GM12878 (cell line): Measurements from ENCODE around the gene TIMM29. TPM values are rescaled to one million over a fixed set of nuclear protein-coding genes. Genes with fewer than 3 reads are reported as not detected.

ENCODE experiments used
- BHLHE40 ChIP-seq, 2 experiments: fragments of 450-650 bp in 1 of 2; IDR thresholded peaks; 2 replicates each; pipeline ENCODE4 v1.6.1; 2011 to 2017; ENCODE audit warnings: low read depth in 2 of 2, borderline replicate concordance in 1 of 2, improper control_type of control experiment in 1 of 2, low read length in 1 of 2, mild to moderate bottlenecking in 1 of 2
- CREM ChIP-seq: IDR thresholded peaks from 2 replicates; pipeline ENCODE4 v1.6.1; 2014; ENCODE audit warnings: antibody characterized with exemption, low read depth
- ESRRA ChIP-seq: IDR thresholded peaks from 2 replicates; pipeline ENCODE4 v1.6.1; 2012; ENCODE audit warnings: mild to moderate bottlenecking, low read length, improper control_type of control experiment
- GATAD2B ChIP-seq: fragments of 450-650 bp; conservative IDR thresholded peaks from 2 replicates; pipeline ENCODE4 v1.6.1; 2017; ENCODE audit warnings: low read depth, mild to moderate bottlenecking, moderate library complexity
- IKZF1 ChIP-seq: fragments of 450-650 bp; conservative IDR thresholded peaks from 2 replicates; pipeline ENCODE4 v1.6.1; 2017; ENCODE audit warnings: antibody characterized with exemption, mild to moderate bottlenecking
- JUNB ChIP-seq: IDR thresholded peaks from 2 replicates; pipeline ENCODE4 v1.6.1; 2016; ENCODE audit warnings: antibody characterized with exemption, mild to moderate bottlenecking
- JUND ChIP-seq: IDR thresholded peaks from 2 replicates; pipeline ENCODE4 v1.6.1; 2012; ENCODE audit warnings: low read depth, mild to moderate bottlenecking, low read length, improper control_type of control experiment, moderate library complexity
- MLLT1 ChIP-seq: fragments of 450-650 bp; IDR thresholded peaks from 2 replicates; pipeline ENCODE4 v1.6.1; 2016; ENCODE audit warnings: mild to moderate bottlenecking
- NBN ChIP-seq: fragments of 450-650 bp; IDR thresholded peaks from 2 replicates; pipeline ENCODE4 v1.6.1; 2016
- PAX5 ChIP-seq: IDR thresholded peaks from 2 replicates; pipeline ENCODE4 v1.6.1; 2011; ENCODE audit warnings: low read depth, low read length, borderline replicate concordance
- POLR2AphosphoS2 ChIP-seq: IDR thresholded peaks from 2 replicates; pipeline ENCODE4 v1.6.1; 2011; ENCODE audit warnings: low read depth, mild to moderate bottlenecking, low read length, improper control_type of control experiment, moderate library complexity
- RFX5 ChIP-seq: IDR thresholded peaks from 2 replicates; pipeline ENCODE4 v1.6.1; 2011; ENCODE audit warnings: low read depth, low read length, improper control_type of control experiment
- SP1 ChIP-seq: IDR thresholded peaks from one replicate; pipeline ENCODE4 v1.6.1; 2011; ENCODE audit warnings: low read depth, low read length
- SPI1 ChIP-seq: IDR thresholded peaks from 2 replicates; pipeline ENCODE4 v1.6.1; 2011; ENCODE audit warnings: low read depth, mild to moderate bottlenecking, low read length, moderate library complexity, borderline replicate concordance; ENCODE audit not compliant: insufficient read depth
- STAT1 ChIP-seq: fragments of 450-650 bp; conservative IDR thresholded peaks from 2 replicates; pipeline ENCODE4 v1.6.1; 2014; ENCODE audit warnings: antibody characterized with exemption, mild to moderate bottlenecking
- TCF12 ChIP-seq: IDR thresholded peaks from 2 replicates; pipeline ENCODE4 v1.6.1; 2011; ENCODE audit warnings: low read depth, mild to moderate bottlenecking, low read length
- TCF3 ChIP-seq: IDR thresholded peaks from 2 replicates; pipeline ENCODE4 v1.6.1; 2012; ENCODE audit warnings: low read depth, mild to moderate bottlenecking, low read length, borderline replicate concordance; ENCODE audit not compliant: insufficient read depth
- YBX1 ChIP-seq: fragments of 450-650 bp; IDR thresholded peaks from 2 replicates; pipeline ENCODE4 v1.6.1; 2016; ENCODE audit warnings: antibody characterized with exemption
- YY1 ChIP-seq: IDR thresholded peaks from 2 replicates; pipeline ENCODE4 v1.6.1; 2011; ENCODE audit warnings: low read depth, mild to moderate bottlenecking, low read length
- ZBTB4 ChIP-seq: fragments of 450-650 bp; formaldehyde crosslinking; IDR thresholded peaks from 2 replicates; pipeline ENCODE4 v1.4.0; 2022; ENCODE audit warnings: mild to moderate bottlenecking, moderate library complexity
- ZNF207 ChIP-seq: fragments of 450-650 bp; IDR thresholded peaks from 2 replicates; pipeline ENCODE4 v1.6.1; 2014; ENCODE audit warnings: antibody characterized with exemption, mild to moderate bottlenecking, borderline replicate concordance
- polyA plus RNA-seq, 11 experiments: library from polyadenylated mRNA; depleted of rRNA in 4 of 11; unstranded in 6 of 11; stranded (reverse) in 5 of 11; fragments of >200 nt; fragmentation: Nextera tagmentation in 4 of 11; fragmentation: Illumina TruSeq in 1 of 11; extraction: Ambion mirVana in 4 of 11; extraction: Trizol in 1 of 11; gene quantifications; 1 replicate in 1 of 11; 2 replicates in 10 of 11; pipeline versions ENCODE4 v1.2.1 to v1.2.3, GENCODE V29; 2011 to 2016; ENCODE audit warnings: inconsistent platforms in 2 of 11, missing spikeins in 2 of 11, low read depth in 1 of 11
- total RNA-seq, 4 experiments: library from RNA; depleted of rRNA in 3 of 4; stranded (reverse); fragments of >200 nt in 3 of 4; fragmentation: Illumina TruSeq in 1 of 4; extraction: Trizol in 1 of 4; gene quantifications; 2 replicates each; pipeline versions ENCODE4 v1.2.1 to v1.2.3, GENCODE V29; 2013 to 2021
- TF ChIP-seq, protein P1 (sequence below): IDR thresholded peaks from 2 replicates; pipeline ENCODE4 v1.6.1; 2011; ENCODE audit warnings: low read depth, low read length, improper control_type of control experiment, borderline replicate concordance
- TF ChIP-seq, protein P2 (sequence below): IDR thresholded peaks from 2 replicates; pipeline ENCODE4 v1.6.1; 2012; ENCODE audit warnings: low read depth, low read length, improper control_type of control experiment

Gene TIMM29
- total and polyA plus RNA-seq, 10 of the 15 experiments (the other 5 are each of a cell fraction or from before 2014, with no cell fraction given) = 2.4 to 27.9 (median 13.5) TPM

GRCh38 chr19:10960314-10961072 is 31.9 kb downstream of the TIMM29 start, which contains the start of gene SMARCA4 (continued):
- TF ChIP-seq, protein P1, sequence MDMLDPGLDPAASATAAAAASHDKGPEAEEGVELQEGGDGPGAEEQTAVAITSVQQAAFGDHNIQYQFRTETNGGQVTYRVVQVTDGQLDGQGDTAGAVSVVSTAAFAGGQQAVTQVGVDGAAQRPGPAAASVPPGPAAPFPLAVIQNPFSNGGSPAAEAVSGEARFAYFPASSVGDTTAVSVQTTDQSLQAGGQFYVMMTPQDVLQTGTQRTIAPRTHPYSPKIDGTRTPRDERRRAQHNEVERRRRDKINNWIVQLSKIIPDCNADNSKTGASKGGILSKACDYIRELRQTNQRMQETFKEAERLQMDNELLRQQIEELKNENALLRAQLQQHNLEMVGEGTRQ = no peak
- TF ChIP-seq YBX1 (no peak), JUND (no peak), ZBTB4 (CRISPR knock-in tag) (no peak), TCF12 (peak; percentile 36; the same call in 1 of the 2 replicates), RFX5 (no peak), SP1 (no peak), NBN (peak; percentile 34; the same call in 1 of the 2 replicates), MLLT1 (no peak), YY1 (peak; percentile 16; the same call in 1 of the 2 replicates), IKZF1 (peak; percentile 100), ZNF207 (peak; percentile 59; the same call in 1 of the 2 replicates), CREM (0 out of 2 replicates have a peak, but pooled peaks have one; percentile 35), PAX5 (peak; percentile 17; the same call in 1 of the 2 replicates), SPI1 (peak; percentile 15; the same call in 1 of the 2 replicates), JUNB (no peak), POLR2AphosphoS2 (peak; percentile 77; the same call in 1 of the 2 replicates), BHLHE40 (IDR thresholded peaks at IDR 0.05; ENCODE audit: borderline replicate concordance in 1 of 2, low read depth in 2 of 2, low read length in 1 of 2) (peak; percentile 71 to 94), ESRRA (0 out of 2 replicates have a peak, but pooled peaks have one; percentile 55), GATAD2B (0 out of 2 replicates have a peak, but pooled peaks have one; percentile 22), TCF3 (peak; percentile 44; the same call in 1 of the 2 replicates), STAT1 (0 out of 2 replicates have a peak, but pooled peaks have one; percentile 17)
- TF ChIP-seq, protein P2, sequence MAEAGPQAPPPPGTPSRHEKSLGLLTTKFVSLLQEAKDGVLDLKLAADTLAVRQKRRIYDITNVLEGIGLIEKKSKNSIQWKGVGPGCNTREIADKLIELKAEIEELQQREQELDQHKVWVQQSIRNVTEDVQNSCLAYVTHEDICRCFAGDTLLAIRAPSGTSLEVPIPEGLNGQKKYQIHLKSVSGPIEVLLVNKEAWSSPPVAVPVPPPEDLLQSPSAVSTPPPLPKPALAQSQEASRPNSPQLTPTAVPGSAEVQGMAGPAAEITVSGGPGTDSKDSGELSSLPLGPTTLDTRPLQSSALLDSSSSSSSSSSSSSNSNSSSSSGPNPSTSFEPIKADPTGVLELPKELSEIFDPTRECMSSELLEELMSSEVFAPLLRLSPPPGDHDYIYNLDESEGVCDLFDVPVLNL = 0 out of 2 replicates have a peak, but pooled peaks have one; percentile 19
